ENCODE measurements around the gene ATP2B2.
A peak's percentile ranks its signal among the peaks of the same experiment; 100 is the strongest.
"Not testable (repeated sequence)": the region's sequence is repeated elsewhere in the genome, so short reads cannot be mapped to it uniquely, and the experiment has no call there.

The ATP2B2 gene

DNA sequence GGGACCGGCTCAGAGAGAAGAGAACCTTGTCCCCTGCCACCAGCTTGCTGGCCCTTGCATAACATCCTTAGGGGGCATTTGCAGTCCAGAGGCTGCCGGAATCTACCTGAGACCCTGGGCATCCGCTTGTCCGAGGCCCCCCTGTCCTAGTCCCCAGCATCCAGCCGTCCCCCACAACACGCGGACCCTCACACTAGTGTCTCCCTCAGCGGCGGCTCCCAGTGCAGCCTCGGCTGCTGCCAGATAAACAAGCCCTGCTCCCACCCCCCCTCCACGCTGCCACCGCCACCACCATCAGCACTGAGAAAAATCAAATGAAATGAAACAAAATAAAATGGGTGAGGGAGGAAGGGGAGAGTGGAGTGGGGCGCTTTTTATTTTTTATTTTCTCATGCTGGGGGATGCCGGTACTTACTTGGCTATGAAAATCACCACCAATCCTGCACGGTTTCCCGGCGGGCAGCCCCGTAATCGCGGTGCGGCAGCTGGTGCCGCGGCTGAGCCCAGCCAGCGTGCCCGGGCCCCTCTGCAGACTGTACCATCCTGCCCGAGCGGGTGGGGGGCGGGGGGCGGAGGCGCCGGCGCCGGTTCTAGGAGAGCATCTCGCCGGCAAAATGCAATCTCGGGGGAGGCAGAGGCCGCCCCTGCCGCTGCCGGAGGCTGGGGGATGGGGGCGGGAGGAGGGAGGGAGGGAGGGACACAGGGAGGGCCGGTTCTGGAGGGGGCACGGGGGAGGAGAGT, at the start of gene ATP2B2:
Gene ATP2B2 (minus strand): TSS at position 537 of the 741 bp plus-strand sequence. CDS start 56,043 bp downstream, outside the sequence.
- no peak for DNase-seq

DNA sequence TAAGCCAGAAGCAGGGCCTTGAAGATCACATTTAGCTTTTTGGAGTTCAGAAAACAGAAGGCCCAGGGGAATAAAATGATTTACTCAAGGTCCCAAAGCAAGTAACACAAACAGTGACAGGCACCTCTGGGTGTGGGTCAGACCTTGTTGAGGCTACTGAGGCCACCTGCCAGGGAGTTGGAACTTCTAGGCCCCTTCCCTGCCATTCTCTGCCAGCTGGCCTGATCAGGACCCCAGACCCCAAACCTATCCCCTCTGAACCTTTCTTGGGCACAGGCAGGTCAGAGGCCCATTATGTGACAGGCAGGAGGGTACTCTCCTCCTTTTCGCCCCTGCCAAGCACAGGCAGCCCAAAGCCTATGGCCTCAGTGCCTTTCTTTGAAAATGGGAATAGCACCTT, 49.4 kb upstream of the ATP2B2 start:
- DNase-seq: peak; percentile 21

DNA sequence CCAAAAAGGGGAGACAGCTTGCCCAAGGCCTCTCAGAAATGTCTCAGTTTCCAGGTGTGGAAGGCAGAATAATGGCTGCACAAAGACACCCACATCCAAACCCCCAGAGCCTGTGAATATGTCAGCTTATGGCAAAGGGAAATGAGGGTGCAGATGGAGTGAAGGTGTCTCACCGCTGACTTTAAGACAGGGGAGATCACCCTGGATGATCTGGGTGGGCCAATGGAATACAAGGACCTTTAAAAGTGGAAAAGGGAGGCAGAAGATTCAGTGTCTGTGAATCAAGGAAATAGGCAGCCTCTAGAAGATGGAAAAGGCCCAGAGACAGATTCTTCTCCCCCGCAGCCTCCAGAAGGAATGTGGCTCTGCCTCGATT, 48.8 kb upstream of the ATP2B2 start:
- no peak for DNase-seq

DNA sequence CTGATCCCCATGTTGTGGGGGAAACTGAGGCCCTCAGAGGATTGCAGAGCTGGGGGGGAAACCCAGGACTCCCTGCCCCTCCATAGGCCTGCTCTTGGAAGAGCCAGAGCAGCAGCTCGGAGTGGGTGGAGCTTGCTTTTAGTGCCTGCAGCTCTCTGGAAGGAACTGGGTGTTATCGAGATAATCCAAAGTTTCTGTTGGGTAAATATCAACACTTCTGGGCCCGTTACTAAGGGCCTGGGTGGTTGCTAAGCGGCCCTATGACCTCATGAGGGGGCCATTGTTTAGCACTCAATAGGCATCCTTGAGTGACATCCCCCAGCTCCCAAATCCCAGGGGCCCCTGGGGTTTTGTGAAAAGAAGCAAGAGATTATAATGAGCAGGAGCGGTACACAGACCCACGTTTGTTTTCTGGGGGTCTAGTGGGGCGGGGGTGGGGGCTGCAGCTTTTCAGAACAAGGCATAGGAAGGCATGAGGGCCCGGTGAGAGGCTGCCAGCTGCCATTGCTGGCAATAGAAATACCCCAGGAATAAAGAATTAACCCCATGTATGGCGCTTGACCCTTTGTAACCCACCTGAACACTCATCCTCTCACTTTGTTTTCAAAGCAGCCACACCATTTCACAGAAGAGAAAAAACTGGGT, 48.3 kb upstream of the ATP2B2 start:
- peak; percentile 50 for DNase-seq

DNA sequence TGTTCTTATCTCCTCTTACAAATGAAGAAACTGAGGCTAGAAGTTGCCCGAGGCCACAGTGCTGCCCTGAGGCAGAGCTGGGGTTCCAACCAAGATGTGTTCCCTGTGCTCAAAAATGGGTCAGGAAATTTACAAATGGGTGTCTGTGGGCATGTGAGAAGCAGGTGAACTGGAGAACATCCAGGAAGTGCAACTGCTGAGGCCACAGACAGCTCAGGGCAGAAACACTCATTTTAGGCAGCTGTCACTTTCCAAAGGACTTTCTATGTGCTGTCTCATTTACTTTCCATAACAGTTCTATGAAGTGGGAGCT, 47.2 kb upstream of the ATP2B2 start:
- peak; percentile 35 for DNase-seq

DNA sequence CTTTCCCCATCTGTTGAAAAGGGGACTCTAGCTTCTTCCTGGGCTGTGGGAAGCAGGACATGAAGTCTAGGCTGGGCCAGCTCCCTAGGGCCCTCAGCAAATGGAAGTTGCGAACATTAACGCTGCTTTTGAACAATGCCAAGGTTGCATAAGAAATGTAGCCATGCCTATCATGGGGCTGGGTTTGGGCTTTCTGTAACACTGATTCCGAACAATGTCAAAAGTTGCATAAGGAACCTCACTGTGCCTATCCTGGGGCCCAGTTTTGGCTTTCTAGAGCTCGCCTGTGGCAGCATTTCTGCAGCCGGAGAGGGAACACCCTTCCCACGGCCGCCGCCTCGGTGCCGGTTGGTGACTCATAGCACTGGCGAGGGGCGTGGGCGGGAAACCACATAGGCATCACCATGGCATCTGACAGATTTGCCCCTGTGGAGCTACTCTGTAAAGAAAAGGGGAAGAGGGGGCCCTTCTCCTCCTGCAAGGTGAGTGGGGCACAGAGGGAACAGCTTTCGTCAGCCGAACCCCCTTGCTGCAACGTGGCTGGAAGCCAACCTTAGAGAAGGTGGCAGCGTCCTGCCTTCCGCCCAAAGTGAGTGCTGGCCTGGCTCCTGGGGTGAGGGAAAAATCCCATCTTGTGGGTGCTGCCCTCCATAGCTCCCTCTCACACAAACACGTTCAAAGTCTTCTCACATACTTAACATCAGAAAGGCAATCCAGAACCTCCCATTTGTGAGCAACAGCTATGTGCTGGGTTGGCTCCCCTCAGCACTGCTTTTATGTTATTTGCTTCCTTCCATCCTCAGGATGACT, 46.6 kb upstream of the ATP2B2 start:
- DNase-seq: peak; percentile 51

DNA sequence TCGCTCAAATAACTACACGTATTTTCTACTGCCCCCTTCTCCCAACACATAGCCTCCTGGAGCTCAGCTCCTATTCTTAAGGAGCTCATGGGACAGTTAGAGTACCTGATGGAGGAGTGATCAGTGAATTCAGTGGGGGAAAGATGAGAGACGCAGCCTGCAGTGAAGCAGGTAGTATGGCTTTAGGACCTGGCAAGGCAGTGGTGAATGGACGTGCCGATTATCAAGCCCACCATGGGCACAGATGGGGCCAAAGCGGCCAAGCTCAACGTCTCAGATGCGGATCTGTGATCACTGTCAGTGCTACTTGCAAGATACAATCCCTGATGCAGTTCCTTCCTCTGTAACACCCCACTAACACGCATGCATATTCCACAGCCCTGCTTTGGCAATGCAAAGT, 45.8 kb upstream of the ATP2B2 start:
- peak; percentile 13 for DNase-seq

DNA sequence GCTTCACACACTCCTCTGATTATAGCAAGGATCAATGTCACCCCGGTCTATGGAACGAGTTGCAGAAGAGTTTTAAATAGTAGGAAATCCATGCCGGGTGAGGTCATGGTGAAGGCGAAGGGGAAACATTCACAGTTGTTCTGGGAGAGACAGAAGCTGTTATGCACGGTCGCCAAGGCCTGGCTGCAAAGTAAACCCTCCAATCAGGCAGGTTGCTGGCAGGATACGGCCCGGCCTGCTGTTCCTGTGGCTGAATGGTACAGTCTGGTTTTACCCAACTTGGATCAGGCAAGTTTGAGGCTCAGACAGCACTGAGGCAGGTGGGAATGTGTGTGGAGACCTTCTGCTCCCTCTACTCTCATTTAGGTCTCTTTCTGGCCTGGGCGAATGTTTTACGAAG, 45.3 kb upstream of the ATP2B2 start:
- peak; percentile 45 for DNase-seq

DNA sequence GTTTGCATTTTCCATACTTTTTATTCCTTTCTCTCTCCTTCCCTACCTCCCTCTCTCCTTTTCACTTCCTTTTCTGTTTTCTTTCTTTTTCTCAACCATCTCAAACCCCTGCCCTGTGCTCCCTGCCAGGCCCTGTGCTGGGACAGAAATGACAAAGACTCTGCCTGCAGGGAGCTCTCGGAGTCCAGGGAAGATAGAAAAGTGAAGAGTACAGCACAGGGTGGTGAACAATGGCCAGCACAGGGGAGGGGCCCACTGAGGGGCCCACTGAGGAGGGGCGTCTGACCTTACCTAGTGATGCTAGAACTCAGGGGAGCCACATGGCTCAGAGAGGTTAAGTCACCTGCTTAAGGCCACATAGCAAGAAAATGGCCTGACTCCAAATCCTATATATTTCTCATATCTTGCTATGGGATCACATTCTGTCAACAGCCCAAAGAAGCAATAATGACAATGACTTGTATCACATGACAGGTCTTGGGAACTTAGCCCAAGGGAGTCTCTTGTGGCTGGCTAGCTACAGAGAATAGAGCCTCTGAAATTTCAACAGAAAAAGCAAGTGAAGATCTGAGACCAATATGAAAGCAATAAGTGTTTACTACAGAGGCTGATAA, 44.3 kb upstream of the ATP2B2 start:
- DNase-seq: peak; percentile 44

DNA sequence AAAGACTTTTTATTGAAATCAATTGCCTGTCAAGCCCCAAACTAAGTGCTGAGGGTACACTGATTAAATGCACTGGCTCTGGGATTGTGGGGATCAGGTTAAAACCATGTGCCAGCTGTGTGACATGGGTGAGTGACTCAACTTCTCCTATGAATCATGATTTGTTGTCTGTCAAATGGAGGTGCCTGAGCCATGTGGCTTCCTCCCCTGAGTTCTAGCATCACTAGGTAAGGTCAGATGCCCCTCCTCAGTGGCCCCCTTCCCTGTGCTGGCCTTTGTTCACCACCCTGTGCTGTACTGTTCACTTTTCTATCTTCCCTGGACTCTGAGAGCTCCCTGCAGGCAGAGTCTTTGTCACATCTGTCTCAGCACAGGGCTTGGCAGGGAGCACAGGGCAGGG, 43.6 kb upstream of the ATP2B2 start:
- DNase-seq: peak; percentile 20

DNA sequence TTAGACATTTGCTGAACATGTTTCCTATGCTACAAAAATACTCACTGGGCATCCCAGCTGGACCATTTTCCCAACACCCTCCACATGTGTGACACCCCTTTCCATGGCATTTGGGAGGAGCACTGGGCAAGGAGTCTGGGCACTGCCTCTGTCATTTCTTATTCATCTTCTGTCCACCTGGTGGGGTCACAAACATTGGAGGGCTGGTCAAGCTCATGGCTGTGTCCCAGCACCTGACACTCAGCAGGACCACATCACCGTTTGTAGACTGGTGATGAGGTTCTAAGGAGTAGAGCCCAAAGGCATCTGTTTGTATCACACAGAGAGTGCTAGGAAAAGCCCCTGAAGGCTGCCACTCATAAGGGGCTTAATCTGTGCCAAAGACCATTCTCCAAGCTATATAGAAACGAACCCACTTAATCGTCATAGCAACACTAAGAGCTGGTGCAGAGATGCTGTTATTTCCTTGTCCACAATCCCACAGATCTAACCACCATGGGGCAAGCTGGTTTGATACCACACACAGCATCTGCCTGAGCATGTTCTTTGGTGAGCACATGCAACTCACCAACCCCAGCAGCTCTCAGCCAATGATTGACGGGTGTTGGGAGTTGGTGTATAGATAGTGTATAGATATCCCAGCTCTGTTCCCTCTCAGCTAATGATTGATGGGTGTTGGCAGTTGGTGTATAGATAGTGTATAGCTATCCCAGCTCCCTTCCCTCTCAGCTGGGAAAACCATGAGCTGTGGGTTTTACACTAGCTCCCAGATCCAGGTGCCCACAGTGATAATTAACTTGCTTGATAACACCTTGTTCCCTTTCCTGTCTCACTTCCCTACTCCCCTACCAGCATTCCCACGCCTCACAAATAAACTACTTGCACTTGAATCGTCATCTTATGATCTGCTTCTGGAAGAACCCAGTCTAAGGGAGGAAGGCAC, 42.7 kb upstream of the ATP2B2 start:
- peak; percentile 42 for DNase-seq

DNA sequence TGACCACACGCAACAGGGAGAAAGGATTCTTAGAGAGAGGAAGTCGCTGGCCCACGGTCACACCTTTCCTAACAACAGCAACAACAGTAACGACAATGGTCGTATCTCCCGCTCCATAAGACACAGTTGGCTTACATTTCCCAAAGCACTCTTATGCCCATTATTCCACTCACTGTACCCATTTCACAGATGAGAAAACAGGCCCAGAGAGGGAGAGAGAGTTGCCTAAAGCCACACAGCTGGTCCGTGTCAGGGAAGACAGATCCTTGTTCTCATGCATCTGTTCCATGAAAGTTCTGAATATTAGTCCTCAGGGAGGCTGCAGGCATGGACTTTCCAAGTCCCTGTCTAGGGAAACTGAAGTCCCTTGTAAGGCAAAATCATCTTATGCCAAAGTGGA, 42.0 kb upstream of the ATP2B2 start:
- no peak for DNase-seq

DNA sequence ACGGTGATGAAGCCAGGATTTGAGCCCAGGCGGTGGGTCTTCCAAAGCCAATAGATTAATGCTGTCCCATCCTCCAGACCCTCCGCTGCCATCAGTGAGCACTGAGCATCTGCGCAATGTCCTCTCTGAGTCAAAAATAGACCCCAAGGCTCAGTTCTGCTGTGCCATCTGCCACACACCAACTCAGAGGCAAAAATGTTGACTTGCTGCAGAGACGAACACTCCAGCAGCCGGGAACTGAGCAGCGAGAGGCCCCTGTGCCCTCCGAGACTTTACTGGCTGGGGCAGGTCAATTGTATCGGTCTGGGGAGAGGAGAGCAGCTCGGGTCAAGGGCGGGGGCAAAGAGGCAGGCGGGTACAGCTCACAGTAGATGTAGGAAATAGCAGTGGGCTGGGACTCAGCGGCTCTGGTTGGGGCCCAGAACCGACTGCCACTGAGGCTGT, 41.5 kb upstream of the ATP2B2 start:
- DNase-seq: peak; percentile 29

DNA sequence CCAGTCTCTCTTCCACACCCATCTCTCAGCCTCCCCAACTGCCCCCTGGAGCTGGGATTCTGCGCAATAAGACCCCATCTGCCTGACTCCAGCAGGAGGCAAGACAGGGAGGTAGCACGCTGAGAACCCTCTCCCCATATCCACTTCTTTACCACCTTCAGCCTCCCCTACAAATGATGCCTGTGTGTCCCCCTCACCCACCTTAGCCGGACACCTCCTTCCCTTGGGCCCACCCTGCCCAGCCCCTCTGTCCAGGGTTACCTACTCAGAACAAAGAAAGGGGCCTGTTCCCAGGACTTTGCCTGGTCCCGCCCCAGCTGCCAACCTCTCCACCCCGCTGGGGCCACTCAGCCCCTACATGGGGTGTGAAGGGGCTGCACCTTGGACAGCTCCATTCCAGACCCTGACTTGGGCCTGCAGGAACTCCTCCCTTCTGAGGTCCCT, 40.8 kb upstream of the ATP2B2 start:
- peak; percentile 43 for DNase-seq

DNA sequence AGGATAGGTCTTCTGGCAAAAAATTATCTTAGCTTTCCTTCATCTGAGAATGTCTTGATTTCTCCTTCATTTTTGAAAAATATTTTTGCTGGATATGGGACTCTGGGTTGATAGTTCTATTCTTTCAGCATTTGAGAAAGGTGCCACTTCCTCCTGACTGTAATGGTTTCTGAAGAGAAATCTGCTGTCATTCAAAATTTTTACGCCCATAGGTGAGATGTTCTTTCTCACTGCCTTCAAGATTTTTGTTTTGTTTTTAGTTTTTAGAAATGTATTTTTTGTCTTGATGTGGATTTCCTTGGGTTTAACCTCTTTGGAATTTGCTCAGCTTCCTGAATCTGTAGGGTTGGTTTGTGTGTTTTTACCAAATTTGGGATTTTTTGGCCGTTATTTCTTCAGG, 37.1 kb upstream of the ATP2B2 start:
- no peak for DNase-seq

DNA sequence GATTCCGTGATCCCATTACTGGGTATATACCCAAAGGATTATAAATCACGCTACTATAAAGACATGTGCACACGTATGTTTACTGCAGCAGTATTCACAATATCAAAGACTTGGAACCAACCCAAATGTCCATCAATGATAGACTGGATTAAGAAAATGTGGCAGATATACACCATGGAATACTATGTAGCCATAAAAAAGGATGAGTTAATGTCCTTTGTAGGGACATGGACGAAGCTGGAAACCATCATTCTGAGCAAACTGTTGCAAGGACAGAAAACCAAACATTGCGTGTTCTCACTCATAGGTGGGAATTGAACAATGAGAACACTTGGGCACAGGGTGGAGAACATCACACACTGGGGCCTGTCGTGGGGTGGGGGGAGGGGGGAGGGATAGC, 35.0 kb upstream of the ATP2B2 start:
- not testable (repeated sequence) for DNase-seq

DNA sequence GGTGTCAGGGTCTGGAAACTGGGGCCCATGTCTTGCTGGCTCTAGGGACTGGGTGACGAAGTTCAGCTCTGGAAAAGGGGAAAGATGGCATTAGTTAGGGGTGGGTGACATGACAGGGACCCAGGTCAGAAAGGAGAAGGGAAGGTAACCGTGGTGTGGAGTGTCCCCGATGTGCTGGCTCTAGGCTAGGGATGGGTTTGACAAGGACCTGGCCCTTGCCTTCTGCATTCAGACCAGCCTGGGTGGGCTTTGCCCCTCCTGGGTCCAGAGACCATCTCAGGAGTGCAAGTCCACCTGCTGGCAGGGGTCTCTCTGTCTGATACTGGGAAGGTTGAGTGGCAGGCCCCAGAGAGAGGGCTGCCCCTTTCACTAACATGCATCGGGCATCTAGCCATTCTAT, 28.7 kb upstream of the ATP2B2 start:
- peak; percentile 29 for DNase-seq

DNA sequence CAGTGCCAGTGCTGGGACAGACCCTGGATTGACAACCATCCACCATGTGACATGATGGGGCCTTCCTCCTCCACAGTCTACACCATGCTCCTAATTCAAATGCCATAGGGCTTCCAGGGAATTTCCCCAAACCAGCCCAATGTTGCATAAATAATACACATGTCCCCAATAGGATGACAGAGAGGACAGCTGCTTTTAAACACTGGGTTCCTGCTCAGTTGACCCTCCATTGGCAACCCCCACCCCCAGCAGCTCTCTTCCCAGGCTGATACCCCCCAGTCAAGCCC, 28.3 kb upstream of the ATP2B2 start:
- DNase-seq: no peak

DNA sequence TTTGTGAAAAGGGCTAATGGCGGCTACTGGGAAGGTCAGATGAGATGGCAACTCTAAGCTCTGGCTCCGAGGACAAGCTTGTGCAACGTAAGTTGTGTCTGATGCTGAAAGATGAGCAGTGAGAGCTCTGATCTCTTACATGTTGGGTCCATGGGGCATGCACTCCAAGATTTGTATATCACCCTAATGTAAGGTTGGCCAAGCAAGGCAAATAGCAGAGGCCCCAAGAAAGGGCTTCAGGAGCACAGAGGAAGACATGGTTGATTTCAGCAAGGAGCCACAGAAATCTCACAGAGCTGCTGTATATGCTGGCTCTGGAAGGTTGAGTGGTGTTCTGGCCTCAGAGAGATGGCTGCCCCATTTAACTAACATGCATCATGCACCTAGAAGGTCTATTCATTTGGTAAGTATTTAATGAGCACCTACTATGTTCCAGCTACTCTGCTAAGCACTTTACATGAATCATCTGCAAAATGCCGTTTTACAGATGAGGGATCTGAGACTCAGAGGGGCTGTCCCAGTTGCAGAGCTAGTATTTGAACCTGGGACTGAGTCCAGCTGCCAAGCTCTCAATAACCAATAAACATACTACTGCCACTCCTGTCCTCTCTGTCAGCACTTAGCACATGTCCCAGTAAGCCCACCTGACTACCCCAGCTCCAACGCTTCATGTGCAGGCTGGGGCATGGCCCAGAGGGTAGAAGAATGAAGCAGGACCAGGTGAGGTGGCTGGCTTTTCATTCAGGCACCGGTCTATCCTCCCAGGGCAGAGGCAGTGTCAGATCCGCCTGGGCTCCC, 27.8 kb upstream of the ATP2B2 start:
- peak; percentile 43 for DNase-seq

DNA sequence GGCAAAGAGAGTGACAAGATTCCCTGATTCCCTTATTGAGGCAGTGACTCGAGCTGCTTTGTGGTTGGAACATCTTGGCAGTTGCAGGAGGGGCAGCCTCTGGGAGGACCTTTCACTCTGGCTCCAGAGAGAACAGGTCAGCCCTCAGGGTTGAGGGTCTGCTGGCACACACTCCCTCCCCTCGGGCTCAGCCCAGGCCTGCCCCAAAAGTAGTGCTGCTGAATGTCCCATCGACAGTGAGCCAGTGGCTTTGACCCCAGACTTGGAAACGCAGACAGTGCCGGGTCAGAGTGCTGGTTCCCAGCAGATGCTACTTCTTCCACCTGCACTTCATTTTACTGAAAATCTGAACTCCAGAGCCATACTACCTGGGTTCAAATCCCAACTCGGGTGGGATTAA, 25.6 kb upstream of the ATP2B2 start:
- peak; percentile 55 for DNase-seq

DNA sequence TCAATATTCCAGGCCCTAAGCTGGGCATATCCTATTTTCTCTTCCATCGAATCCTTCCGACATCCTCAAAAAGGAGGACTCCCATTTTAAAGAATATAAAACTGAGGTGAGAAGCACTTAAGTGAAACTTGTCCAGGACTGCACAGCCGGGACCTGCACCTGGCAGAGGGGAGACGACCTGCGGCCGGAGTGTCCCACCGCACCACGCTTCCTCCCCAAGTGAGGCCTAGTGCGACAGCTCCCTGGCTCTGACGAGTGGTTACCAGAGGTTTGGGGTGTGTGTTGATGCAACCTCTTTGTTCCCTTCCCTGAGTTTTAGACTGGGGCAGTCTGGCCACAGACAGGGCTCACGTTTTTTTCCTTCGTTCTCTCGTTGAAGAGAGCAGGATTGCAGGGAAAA, 24.9 kb upstream of the ATP2B2 start:
- peak; percentile 14 for DNase-seq

DNA sequence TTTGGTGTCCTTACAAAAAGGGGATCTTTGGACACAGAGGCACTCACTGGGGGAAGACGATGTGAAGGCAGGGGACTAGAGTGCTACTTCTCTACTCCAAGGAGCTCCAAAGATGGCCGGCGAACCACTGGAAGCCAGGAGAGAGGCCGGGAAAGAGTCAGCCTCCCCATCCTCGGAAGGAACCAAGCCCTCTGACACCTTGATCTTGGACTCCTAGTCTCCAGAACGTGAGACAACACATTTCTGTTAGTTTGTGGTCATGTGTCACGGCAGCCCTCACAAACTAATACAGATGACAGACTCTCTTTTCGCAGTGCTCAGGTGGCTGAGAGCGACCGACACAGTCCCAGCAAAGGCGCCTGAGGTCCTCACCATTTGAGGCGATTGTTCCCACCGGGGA, 24.4 kb upstream of the ATP2B2 start:
- DNase-seq: peak; percentile 43

Measured in islet precursor cell (in vitro differentiated cells).